ENCODE measurements around the gene KDM8. TPM values are rescaled to one million over a fixed set of nuclear protein-coding genes. Genes with fewer than 3 reads are reported as not detected.

KDM8 gene
- total and polyA plus RNA-seq, 3 donors from 2014 or later: 5.7 to 14.7 (median 8.3) TPM

GRCh38 chr16:27179500-27180072, 23.7 kb upstream of the KDM8 start:
- Histone ChIP-seq H3K27me3 (no peaks in the 10 kb centered on the region), H3K27ac (no peak overlapping the region), H3K4me1 (peaks cover 3% of the 10 kb centered on the region), H3K9me3 (no peaks in the 10 kb centered on the region), H3K4me3 (no peak overlapping the region), H3K36me3 (ENCODE audit: low read depth, missing control alignments) (no peaks in the 10 kb centered on the region)
- intact Hi-C loops (cut with DNase I; ENCODE audit: low total_unique reads): loop anchor here (5.0 to 10.0 kb wide), 2 partner anchors 188 to 275 kb away; no protein-coding TSS in a partner anchor
- TF ChIP-seq CTCF (IDR thresholded peaks at IDR 0.05): peak; percentile 69 to 83 (median 83)
- no peak for TF ChIP-seq POLR2A (IDR thresholded peaks at IDR 0.05)
- WGBS, 2 donors: 30 to 38% methylated on average over 13 of the region's 13 CpGs
- peak; percentile 89 for DNase-seq

GRCh38 chr16:27181019-27181790, 22.1 kb upstream of the KDM8 start:
- intact Hi-C loops (cut with DNase I; ENCODE audit: low total_unique reads): loop anchor here (5.0 kb wide), 1 partner anchor 186 kb away; no protein-coding TSS in a partner anchor
- no peaks in the 10 kb centered on the region for H3K36me3 ChIP-seq (ENCODE audit: low read depth, missing control alignments)
- H3K4me3 ChIP-seq: no peak overlapping the region
- DNase-seq: no peak
- H3K27ac ChIP-seq: no peak overlapping the region
- no peaks in the 10 kb centered on the region for H3K27me3 ChIP-seq
- no peak for TF ChIP-seq POLR2A (IDR thresholded peaks at IDR 0.05)
- TF ChIP-seq CTCF (IDR thresholded peaks at IDR 0.05): no peak
- 65 to 70% methylated on average over 8 of the region's 8 CpGs for WGBS, 2 donors
- no peaks in the 10 kb centered on the region for H3K9me3 ChIP-seq
- peaks cover 3% of the 10 kb centered on the region for H3K4me1 ChIP-seq

- no peak overlapping the region for H3K27ac ChIP-seq
- H3K36me3 ChIP-seq (ENCODE audit: low read depth, missing control alignments): no peaks in the 10 kb centered on the region
- TF ChIP-seq CTCF (IDR thresholded peaks at IDR 0.05) (no peak), POLR2A (IDR thresholded peaks at IDR 0.05) (no peak)
- DNase-seq: no peak
- H3K4me3 ChIP-seq: no peak overlapping the region
- WGBS, 2 donors: 81 to 88% methylated on average over 7 of the region's 7 CpGs
- H3K4me1 ChIP-seq: peaks cover 3% of the 10 kb centered on the region
- intact Hi-C loops (cut with DNase I; ENCODE audit: low total_unique reads): loop anchor here (5.0 kb wide), 1 partner anchor 184 kb away; no protein-coding TSS in a partner anchor
- no peaks in the 10 kb centered on the region for H3K9me3 ChIP-seq
- no peaks in the 10 kb centered on the region for H3K27me3 ChIP-seq
Observed at GRCh38 chr16:27182906-27183405, 20.4 kb upstream of the KDM8 start.

GRCh38 chr16:27185776-27186130, 17.6 kb upstream of the KDM8 start:
- intact Hi-C loops (cut with DNase I; ENCODE audit: low total_unique reads): no loop called here
- H3K27me3 ChIP-seq: no peaks in the 10 kb centered on the region
- no peaks in the 10 kb centered on the region for H3K36me3 ChIP-seq (ENCODE audit: low read depth, missing control alignments)
- TF ChIP-seq CTCF (IDR thresholded peaks at IDR 0.05) (no peak), POLR2A (IDR thresholded peaks at IDR 0.05) (no peak)
- DNase-seq: no peak
- H3K9me3 ChIP-seq: no peaks in the 10 kb centered on the region
- H3K4me3 ChIP-seq: no peak overlapping the region
- no peaks in the 10 kb centered on the region for H3K4me1 ChIP-seq
- WGBS, 2 donors: 88 to 92% methylated on average over 1 of the region's 1 CpG
- no peak overlapping the region for H3K27ac ChIP-seq
